ENCODE results near the gene MALRD1. TPM values are rescaled to one million over a fixed set of nuclear protein-coding genes. Genes with fewer than 3 reads are reported as not detected.
"Not testable (repeated sequence)": the region's sequence is repeated elsewhere in the genome, so short reads cannot be mapped to it uniquely, and the experiment has no call there.

Gene MALRD1
- total RNA-seq, 6 experiments from 2014 or later, result 0.29 to 0.49 (median 0.34) TPM; not detected in 2

DNA sequence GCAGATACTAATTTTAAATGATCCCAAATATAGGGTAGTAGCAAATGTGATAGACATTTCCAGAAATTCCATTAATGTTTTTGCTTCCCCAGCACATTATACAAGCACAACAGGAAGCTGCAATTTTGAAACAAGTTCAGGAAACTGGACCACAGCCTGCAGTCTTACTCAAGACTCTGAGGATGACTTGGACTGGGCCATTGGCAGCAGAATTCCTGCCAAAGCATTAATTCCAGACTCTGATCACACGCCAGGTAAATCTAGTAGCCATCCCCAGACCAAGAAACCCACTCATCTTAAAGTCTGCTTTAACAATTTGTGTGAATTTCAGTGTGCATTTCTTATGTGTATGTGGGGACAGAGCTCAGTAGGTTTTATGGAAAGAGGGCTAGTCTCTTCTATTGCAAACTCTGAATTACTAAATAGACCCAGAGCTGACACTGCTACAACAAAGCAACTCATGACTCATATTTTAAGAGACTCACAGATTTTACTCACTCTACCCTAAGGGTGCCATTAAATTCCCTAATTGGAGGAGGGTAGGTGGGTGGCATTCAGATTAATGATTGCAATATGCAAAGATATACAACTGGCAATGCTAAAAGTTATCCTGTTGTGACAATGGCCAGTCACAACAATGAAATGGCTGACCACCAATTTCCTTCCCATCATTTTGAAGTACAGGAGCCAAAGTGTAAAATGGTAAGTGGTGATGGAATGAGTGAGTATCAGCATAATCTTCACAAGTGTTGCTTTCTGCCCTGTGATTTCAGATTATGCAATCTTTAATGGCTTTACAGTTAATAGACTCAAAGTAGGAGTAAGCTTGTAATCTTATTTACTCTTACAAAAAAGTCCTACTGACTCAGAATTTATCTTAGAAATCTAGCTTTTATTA, 450.0 kb downstream of the MALRD1 start:
- Histone ChIP-seq H3K36me3 (no peaks in the 10 kb centered on the region), H3K9me3 (no peaks in the 10 kb centered on the region), H3K4me1 (no peaks in the 10 kb centered on the region), H3K4me3 (no peak overlapping the region), H3K27ac (no peak overlapping the region), H3K27me3 (no peaks in the 10 kb centered on the region)
- 14% methylated on average over 1 of the region's 1 CpG for WGBS (ENCODE audit: insufficient coverage, low coverage, low lambda C conversion rate, missing lambda C conversion rate)
- ATAC-seq, result no peak
- TF ChIP-seq, protein P1, sequence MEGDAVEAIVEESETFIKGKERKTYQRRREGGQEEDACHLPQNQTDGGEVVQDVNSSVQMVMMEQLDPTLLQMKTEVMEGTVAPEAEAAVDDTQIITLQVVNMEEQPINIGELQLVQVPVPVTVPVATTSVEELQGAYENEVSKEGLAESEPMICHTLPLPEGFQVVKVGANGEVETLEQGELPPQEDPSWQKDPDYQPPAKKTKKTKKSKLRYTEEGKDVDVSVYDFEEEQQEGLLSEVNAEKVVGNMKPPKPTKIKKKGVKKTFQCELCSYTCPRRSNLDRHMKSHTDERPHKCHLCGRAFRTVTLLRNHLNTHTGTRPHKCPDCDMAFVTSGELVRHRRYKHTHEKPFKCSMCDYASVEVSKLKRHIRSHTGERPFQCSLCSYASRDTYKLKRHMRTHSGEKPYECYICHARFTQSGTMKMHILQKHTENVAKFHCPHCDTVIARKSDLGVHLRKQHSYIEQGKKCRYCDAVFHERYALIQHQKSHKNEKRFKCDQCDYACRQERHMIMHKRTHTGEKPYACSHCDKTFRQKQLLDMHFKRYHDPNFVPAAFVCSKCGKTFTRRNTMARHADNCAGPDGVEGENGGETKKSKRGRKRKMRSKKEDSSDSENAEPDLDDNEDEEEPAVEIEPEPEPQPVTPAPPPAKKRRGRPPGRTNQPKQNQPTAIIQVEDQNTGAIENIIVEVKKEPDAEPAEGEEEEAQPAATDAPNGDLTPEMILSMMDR (IDR thresholded peaks at IDR 0.05), result no peak
- no peak for TF ChIP-seq POLR2A (IDR thresholded peaks at IDR 0.05)
- intact Hi-C loops (cut with DNase I), result no loop called here
- DNase-seq, result no peak

DNA sequence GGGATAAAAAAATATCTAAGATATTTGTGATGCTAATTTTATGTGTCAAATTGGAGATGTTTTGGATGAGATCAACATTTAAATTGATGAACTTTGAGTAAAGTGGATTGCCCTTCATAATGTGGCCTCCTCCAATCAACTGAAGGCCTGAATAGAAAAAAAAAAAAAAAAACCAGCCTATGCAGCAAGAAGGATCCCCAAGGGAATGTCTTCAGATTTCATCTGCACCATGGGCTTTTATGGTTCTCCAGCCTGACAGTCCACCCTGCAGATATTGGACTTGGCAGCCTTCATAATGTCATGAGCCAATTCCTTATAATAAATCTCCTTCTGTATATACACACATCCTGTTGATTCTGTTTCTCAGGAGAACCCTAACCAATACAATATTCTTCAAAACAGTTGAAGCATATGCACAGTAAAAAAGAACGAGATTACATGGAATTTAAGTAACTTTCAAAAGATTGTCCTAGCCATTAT, 450.7 kb downstream of the MALRD1 start:
- TF ChIP-seq, protein P1 (IDR thresholded peaks at IDR 0.05), result no peak
- no peak for TF ChIP-seq POLR2A (IDR thresholded peaks at IDR 0.05)
- intact Hi-C loops (cut with DNase I), result no loop called here
- 59% methylated on average over 1 of the region's 1 CpG for WGBS (ENCODE audit: insufficient coverage, low coverage, low lambda C conversion rate, missing lambda C conversion rate)

DNA sequence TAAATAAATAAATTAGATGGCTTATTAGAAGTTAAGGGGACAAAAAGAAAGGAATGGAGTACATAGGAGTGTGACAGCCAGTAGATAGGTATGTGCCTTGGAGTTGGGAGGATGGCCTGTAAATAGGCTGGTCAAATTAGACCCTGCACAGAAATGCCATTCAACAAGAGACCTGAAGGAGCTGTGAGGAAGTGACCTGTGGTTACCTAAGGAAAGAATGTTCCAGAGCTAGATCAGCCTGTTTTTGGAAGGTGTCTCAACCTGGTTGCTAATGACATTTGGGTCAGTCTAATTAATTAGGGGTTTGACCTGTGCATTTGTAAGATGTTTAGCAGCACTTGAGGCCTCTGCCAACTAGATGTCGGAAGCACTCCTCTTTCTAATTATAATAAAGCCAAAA, 452.4 kb downstream of the MALRD1 start:
- no peak for TF ChIP-seq POLR2A (IDR thresholded peaks at IDR 0.05)
- TF ChIP-seq, protein P1 (IDR thresholded peaks at IDR 0.05), result no peak
- no peaks in the 10 kb centered on the region for H3K9me3 ChIP-seq
- H3K27ac ChIP-seq, result no peak overlapping the region
- no peak for DNase-seq
- H3K4me1 ChIP-seq, result no peaks in the 10 kb centered on the region
- ATAC-seq, result no peak
- no peak overlapping the region for H3K4me3 ChIP-seq
- H3K36me3 ChIP-seq, result no peaks in the 10 kb centered on the region
- 69% methylated on average over 1 of the region's 1 CpG for WGBS (ENCODE audit: insufficient coverage, low coverage, low lambda C conversion rate, missing lambda C conversion rate)
- intact Hi-C loops (cut with DNase I), result no loop called here
- H3K27me3 ChIP-seq, result no peaks in the 10 kb centered on the region

More for the DNA sequence above, 450.7 kb downstream of the MALRD1 start:
- no peaks in the 10 kb centered on the region for H3K4me1 ChIP-seq
- H3K9me3 ChIP-seq, result no peaks in the 10 kb centered on the region
- no peak for ATAC-seq
- H3K27ac ChIP-seq, result no peak overlapping the region
- H3K27me3 ChIP-seq, result no peaks in the 10 kb centered on the region
- no peaks in the 10 kb centered on the region for H3K36me3 ChIP-seq
- no peak for DNase-seq
- H3K4me3 ChIP-seq, result no peak overlapping the region

DNA sequence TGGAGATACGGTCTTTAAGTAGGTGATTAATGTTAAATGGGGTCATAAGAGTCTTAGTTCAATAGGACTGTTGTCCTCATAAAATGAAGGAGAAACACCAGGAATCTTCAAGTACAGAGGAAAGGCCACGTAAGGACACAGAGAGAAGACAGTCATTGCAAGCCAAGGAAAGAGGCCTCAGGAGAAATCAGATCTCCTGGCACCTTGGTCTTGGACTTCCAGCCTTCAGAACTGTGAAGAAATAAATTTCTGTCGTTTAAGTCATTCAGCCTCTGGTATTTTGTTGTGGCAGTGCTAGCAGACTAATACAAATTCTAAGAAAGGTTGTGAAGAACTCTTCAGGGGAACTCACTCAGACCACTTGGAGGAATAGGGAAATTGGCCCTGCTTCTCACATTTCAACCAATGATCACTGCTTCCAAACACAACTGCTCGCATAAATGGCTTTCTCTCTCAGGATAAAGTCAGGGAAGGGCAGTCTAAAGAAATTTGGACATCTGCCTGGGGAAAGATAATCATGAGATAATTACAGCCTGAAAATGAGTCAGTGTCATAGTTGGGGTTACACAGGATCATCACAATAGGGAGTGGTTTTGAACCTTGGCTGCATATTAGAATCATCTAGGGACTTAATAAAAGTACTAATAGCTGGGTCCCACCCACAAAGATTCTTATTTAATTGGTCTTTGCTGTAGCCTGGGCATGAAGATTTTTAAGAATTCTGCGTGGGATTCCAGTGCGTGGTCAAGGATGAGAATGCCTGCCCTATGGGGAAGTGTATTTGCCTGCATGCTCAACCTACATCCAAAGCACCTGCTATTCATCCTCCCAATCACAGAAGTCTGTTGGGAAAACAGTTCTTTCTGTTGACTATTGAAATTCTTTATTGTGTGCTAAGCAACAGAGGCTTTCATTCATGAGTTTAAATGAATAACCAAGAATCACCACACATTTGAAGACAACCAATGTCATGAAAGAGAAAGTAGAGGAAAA, 457.0 kb downstream of the MALRD1 start:
- WGBS (ENCODE audit: insufficient coverage, low coverage, low lambda C conversion rate, missing lambda C conversion rate), result 81% methylated on average over 6 of the region's 6 CpGs
- no peak overlapping the region for H3K27ac ChIP-seq
- no peaks in the 10 kb centered on the region for H3K9me3 ChIP-seq
- intact Hi-C loops (cut with DNase I), result no loop called here
- no peak overlapping the region for H3K4me3 ChIP-seq
- H3K4me1 ChIP-seq, result no peaks in the 10 kb centered on the region
- DNase-seq (no peak), ATAC-seq (no peak)
- H3K36me3 ChIP-seq, result no peaks in the 10 kb centered on the region
- TF ChIP-seq, protein P1 (IDR thresholded peaks at IDR 0.05), result no peak
- no peak for TF ChIP-seq POLR2A (IDR thresholded peaks at IDR 0.05)
- H3K27me3 ChIP-seq, result no peaks in the 10 kb centered on the region

DNA sequence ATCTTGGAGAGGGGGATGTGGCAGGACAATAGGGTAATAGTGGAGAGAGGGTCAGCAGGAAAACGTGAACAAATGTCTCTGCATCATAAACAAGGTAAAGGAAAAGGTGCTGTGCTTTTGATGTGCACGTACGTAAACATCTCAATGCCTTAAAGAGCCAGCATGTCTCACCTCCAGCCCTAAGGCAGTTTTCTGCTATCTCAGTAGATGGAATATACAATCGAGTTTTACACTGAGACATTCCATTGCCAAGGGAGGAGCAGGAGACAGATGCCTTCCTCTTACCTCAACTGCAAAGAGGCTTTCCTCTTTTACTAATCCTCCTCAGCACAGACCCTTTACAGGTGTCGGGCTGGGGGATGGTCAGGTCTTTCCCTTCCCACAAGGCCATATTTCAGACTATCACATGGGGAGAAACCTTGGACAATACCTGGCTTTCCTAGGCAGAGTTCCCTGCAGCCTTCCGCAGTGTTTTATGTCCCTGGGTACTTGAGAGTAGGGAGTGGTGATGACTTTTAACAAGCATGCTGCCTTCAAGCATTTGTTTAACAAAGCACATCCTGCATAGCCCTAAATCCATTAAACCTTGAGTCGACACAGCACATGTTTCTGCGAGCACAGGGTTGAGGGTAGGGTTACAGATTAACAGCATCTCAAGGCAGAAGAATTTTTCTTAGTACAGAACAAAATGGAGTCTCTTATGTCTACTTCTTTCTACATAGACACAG, 461.6 kb downstream of the MALRD1 start:
- H3K4me1 ChIP-seq; H3K9me3 ChIP-seq; ATAC-seq; H3K27me3 ChIP-seq; H3K27ac ChIP-seq; H3K4me3 ChIP-seq; DNase-seq; intact Hi-C loops (cut with DNase I); H3K36me3 ChIP-seq: not testable (repeated sequence)
- WGBS (ENCODE audit: insufficient coverage, low coverage, low lambda C conversion rate, missing lambda C conversion rate), result 41% methylated on average over 6 of the region's 8 CpGs

Measured in right lobe of liver (tissue), 6 donors.